GM18867 (cell line): Measurements from ENCODE around the gene TAGLN2.
A peak's percentile ranks its signal among the peaks of the same experiment; 100 is the strongest.

Source experiments
- ATAC-seq: cut with Tn5 transposase; IDR thresholded peaks from one replicate; pipeline ENCODE4 v1.9.1; 2021; ENCODE audit warnings: mild to moderate bottlenecking, moderate library complexity; ENCODE audit not compliant: unreplicated experiment

The TAGLN2 gene

DNA sequence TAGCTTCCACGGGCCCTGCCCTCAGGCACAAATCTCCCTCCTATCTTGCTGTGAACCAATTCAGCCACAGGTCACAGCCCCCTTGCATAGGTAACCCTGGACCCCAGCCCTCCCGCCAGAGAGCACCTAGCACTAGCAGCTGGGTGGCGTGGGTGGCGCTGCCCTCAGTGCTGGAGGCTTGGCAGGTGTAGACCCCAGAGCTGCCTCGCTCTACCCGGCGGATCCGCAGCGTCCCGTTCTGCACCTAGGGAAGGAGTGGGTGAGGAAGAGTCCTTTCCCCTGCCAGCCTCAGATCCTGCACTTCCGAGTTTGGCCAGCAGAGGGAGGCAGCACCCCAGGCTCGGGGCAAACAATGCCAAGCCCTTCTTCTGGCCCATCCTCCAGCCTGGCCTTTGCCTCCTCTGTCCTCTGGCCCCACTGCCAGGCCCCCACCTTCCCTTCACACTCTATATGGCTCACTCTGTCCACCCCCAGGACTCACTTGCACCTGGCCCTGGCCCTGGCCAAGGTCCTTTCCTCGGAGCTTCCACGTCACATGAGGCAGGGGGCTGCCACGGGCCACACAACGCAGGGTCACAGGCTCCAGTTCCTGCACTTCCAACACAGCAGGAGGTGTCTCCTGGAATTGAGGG, 11.1 kb upstream of the TAGLN2 start:
- ATAC-seq = peak; percentile 54

DNA sequence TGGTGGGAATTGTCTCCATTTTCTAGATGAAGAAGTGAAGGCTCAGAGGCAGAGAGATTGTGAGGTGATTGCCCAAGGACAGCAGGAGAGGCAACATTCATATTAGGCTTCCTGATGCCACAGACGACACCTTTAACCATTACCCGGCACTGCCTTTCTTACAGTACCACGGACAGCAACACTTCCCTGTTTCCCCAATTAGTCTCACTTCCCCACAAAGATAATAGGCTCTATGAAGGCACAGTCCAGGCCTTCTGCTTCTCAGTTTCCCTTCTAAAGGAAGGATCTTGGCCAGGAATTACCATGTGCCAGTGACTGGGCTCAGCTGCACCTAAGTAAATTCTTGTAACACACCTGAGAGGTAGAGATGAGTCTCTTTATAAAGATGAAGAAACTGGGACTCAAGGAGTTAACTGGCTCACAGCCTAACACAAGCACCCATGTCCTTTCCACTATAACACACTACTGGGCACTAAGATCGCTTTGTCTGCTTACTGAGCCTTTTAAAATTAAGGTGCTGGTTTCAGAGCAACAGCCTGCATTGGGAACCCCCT, 10.5 kb upstream of the TAGLN2 start:
- ATAC-seq = no peak

DNA sequence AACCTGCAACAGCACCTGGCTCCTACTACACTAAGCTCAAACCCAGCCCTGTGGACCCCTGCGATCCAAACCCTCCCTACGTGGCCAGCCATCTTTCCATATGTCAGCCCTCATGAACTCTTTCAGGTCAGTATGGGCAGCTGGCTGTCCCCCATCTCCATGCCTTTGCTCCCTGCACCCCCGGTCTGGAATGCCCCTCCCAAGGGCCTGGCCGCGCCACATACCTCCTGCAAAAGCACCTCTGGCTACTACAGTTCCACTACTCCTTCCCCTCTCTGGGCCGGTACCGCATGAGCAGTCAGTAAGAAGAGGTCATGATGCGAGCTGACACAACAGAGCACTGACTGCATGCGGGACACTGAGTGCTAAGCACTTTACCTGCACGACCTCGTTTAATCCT, 10.0 kb upstream of the TAGLN2 start:
- ATAC-seq = no peak

DNA sequence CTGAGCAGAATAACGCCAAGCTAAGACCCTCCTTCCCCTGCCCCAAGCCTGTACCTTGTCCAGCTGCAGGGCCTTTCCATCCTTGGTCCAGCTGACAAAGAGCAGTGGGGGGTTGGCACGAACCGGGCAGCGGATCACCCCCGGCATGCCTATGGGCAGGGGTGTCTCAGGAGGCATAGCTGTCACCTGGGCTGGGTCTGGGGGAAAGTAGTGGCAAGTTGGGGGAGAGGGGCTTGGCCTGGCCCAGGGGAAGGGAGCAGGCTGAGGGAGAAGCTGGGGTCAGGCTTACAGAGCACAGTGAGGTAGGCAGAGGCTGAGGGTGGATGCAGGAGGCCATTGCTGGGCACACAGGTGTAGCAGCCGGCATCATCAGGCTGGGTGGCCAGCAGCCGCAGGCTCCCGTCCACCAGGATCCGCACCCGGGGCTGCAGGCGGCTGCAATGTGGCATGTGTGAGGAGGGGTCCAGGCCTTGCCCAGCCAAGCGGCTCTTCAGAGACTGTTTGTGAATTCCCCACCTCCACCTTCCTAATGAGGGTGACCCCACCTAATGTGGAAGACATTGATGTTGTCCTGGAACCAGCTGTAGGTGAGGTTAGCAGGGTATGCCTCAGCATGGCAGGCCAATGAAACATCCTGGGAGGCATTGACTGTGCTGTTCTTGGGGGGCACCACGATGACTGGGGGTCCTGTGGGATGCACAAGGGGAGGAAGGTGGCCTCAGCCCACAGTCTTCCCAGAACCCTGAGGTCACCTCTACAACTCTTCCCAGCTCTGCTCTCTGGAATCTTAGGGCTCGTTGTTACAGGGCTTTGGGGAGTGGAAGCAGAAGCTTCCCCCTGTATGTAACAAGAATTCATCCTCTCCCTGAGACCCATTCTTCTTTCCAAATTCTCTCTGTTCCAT, 9.1 kb upstream of the TAGLN2 start:
- ATAC-seq = no peak

DNA sequence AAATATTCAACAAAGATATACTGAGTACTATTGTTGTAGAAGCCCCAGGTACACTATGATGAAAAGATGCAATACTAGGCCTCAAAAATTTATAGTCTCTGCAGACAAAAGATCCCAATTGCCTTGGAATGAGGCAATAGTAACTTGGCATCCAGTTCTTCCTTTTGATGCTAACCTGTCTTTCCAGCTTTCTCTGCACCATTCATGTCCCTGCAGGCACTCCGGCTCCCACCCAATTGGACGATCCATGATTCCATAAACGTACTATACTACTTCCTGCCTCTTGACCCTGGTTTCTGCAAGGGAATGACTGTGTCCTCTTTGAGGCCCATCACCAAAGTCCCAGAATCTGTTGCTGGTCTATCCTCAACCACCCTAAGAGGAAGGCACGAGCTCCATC, 8.0 kb upstream of the TAGLN2 start:
- no peak for ATAC-seq

DNA sequence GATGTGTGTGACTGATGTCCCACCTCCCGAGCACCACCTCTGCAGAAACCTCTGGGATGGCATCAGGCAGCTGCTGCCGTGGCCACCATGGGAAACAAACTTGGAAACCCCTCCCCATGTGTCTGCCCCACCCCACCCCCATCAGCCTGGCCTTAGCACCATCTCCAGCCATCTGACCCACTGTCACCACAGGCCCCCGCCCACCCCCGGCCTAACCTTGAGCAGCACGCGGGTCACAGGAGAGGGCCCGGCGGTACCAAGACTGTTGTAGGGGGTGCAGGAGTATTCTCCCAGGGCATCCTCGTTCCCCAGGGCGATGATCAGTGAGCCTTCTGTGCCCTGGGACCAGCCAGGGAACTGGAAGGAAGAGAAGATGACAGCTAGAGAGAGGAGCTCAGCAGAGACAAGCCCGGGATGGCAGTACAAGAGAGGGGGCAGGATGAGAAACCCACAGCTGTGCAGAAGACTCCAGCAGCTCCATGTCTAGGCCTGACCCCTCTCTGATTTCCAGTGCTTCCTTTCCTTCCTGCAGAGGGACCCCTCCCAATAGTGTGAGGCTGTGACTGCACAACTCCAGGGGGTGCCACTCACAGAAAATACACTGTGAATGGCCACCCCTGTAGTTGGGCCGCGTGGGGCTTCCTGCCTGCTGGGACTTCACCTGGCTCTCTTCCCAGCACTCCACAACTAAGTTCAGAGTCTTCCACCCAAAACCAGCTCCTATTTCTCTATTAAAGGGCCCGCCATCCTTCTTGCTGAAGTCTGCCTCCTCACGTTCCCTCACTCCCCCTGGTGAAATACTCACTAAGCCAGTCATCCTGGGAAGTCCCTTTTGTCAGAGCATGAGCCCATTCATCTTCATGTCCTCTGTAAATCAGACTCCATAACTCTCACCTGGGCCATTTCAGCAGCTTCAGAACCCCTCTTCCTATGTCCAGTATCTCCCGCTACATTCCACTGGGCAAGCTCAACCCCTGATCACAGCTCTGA, 7.3 kb upstream of the TAGLN2 start:
- ATAC-seq = no peak

DNA sequence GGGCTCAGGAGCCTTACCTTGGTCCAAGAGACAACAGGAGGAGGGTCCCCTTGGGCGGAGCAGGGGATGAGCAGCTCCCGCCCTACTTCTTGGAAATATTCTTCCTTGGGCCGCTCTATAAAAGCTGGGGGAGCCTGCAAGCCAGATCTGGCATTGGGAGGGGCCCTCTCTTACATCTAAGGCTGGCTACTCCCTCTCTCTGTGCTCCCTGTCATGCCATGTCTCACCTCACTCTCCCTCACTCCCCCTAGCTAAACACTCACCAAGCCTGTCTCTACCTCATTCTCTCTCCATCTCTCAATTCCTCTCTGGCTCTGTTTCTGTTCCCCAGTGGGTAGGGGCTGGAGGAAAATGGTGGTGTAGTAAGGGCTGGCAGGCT, 6.5 kb upstream of the TAGLN2 start:
- no peak for ATAC-seq

DNA sequence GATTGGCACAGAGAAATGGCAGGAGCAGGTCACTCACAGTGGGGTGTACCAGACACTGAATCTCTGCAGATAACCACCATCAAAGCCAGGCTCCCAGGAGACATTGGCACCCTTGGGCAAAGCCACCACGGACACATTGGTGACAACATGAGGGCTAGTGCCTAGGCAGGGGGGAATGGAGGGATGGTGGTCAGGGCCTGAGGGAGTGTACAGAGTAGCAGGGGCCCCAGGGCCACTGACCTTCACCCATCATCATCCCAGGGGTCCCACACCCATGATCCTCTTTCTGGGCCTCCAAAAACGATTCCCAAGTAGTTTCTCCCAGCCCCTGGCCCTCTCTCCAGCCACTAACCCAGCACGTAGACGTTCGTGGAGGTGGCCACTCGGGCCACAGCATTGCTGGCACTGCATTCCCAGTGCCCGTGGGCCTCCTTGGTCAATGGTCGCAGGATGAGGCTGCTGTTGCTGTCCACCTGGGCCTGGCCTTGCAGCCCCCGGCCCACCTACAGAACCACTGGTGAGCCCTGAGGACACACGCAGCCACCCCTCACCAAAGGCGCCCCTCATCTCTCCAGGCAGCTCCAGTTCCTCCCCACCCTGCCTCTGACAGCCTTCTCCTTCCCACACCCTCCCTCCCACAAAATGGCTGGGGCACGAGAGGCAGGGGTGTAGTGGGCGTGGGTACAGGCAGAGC, 5.9 kb upstream of the TAGLN2 start:
- ATAC-seq = no peak

DNA sequence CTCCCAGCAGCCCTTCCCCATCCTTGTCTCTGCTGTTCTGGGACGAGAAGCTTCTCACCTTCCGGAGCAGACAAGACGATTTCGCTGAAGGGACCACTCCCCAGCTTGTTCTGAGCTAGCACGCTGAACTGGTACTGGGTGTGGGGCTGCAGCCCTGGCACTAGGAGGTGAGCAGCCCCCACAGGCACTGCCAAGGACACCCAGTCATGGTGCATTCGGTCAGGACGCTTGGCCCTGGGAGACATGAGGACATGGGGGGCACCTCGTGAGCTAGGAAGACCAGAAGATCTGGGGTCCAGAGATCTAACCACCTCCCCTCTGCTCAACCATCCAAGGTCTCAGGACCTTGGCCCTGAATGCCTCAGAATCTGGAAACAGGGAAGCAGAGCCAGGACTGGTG, 5.3 kb upstream of the TAGLN2 start:
- no peak for ATAC-seq

DNA sequence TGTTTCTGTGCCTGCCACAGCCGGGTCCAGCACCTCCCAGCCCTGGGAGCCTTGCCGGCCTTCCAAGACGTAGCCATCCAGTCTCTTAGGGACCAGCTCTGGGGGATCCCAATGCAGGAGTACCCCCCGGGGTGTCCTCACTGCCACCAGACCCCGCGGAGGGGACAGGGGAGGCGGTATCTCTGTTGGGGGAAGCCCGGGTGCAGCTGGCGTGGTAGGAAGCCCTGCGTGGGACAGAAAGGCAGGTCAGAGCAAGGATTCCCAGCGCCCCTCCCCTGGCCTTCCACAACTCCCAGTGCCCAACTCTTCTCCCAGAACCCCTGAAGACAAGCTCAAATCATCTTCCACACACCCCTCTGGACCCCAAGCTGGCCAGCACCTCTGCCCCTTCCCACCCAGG, 4.9 kb upstream of the TAGLN2 start:
- no peak for ATAC-seq

DNA sequence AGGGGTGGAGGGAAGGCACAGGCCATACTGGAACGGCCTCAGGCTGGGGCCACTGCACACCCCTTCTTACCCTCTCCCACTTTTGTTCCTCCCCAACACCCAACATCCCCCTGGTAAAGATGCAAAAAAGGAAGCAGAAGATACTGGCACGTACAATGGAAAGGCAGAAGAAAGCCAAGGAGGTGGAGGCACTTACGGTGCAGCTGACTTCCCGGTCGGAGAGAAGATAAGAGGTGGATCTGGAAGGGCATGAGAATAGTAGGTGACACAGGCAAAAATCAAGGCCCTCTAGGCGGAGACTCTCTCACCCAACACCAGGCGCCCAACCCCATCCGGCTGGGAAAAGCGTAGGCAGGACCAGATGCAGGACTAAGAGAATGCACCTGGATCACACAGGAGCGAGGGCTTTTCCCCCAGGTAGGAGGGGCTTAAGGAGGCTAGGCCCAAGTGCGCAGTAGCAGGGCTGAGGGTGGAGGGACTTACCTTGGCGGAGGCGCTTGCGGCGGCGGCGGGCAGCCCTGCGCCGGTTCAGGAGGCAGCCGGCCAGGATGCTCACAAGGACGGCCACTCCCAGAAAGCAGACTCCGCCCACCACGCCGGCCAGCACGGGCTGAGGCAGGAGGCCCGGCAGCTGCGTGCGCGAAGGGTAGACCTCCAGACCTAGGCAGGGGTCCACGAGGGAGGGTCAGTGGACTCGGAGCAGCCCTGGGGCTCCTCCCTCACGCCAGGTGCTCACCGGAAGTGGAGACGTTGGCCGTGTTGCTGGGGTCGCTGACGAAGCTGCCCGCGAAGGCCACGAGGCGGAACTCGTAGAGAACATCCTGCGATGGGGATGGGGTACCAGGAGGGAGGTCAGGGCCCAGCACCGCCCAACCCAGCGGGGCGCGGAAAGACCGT, 4.1 kb upstream of the TAGLN2 start:
- no peak for ATAC-seq

DNA sequence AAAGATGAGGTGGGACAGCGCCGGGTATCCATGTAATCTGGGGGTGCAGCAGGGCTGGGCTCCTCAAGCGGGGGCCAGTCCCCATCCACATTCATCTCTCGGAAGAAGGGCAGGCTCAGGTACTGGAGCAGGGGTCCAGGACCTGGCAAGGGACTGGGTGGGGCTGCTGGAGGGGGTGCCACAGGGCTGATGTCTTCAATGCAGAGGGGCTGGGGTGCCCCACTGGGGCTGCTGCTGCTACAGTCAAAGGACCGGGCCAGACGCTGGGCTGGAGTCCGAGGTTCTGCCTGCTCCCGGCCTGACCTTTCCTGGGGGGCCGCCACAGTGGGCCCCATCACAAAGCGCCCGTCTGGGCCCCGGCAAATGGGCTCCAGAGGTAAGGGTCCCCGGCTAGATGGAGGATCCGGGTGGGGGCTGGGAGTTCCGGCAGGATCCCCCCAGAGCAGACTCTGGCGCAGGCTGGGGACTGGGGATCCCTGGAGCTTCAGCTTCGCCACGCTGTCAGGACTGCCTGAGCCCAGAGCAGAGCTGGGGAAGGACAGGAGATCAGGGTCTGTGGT, 3.3 kb upstream of the TAGLN2 start:
- no peak for ATAC-seq

DNA sequence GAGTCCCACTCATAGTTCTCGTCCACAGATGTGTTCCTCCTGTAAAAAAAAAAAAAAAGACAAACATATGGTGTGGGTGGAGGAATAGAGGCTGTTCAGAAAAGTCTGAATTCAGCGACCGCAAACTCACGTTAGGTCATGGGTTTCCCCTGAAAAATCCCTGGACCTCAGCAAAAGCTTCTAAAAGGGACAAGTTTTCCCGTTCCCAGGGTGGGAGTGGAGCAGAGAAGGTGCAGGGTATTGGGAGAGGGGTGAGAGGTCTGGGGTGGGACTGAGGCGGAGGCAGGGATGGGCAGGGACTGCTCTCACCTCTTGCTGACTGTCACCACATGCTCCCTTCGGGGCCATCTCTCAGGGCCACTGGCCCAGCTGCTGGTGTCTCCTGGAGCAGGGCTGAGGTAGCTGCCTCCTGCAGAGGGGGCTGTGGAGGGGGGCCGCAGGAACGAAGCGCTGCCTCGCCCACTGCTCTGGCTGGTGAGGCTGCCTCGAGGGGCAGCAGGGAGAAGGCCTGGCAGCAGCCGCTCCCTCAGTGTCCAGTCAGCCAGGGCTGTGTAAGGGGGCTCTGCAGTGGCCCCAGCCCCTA, 2.6 kb upstream of the TAGLN2 start:
- ATAC-seq = no peak

DNA sequence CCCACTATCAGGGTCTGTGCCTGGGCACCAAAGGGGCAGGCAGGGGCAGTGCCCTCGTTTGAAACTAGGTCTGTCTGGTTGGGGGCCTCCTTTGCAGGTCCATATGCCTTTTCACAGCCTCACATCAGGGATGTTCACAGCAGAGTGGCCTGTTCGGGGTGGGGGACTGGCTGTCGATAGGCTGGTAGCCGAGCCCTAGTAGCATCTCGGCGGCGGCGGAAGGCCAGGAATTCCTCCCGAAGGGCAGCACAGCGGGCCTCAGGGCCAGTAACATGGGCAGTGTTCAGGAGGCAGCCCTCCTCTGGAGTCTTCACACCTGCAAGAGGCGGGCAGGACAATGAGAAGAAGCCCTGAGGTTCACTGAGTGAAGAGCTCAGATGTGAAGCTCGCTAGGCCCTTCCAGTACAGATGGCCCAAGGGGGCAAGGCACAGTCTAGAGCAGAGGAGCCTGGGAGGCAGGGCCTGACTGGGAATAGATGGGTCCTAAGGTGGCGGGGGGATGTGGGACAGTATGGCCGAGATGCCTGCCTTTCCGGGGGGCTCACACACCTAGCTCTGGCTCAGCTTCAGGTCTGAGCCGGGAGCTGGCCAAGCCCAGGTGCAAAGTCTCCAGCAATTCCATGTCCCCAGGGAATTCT, 2.0 kb upstream of the TAGLN2 start:
- no peak for ATAC-seq

DNA sequence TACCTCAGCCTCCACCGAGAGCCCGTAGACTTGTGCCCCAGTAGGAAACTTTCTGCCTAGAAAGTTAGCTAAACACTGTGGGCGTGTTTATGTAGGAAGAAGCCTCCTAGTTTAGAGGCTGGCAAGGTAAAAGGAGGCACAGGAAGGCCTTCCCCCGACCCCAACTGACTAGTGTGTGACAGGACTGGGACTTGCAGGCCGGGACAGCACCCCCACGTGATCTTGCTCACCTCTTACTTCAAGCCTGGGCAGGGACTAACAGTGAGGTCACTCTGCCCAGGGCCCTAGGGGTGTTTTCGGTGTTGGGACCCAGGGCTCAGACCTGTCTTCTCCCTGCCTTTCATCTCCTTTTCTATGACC, 392 bp upstream of the TAGLN2 start:
- no peak for ATAC-seq

DNA sequence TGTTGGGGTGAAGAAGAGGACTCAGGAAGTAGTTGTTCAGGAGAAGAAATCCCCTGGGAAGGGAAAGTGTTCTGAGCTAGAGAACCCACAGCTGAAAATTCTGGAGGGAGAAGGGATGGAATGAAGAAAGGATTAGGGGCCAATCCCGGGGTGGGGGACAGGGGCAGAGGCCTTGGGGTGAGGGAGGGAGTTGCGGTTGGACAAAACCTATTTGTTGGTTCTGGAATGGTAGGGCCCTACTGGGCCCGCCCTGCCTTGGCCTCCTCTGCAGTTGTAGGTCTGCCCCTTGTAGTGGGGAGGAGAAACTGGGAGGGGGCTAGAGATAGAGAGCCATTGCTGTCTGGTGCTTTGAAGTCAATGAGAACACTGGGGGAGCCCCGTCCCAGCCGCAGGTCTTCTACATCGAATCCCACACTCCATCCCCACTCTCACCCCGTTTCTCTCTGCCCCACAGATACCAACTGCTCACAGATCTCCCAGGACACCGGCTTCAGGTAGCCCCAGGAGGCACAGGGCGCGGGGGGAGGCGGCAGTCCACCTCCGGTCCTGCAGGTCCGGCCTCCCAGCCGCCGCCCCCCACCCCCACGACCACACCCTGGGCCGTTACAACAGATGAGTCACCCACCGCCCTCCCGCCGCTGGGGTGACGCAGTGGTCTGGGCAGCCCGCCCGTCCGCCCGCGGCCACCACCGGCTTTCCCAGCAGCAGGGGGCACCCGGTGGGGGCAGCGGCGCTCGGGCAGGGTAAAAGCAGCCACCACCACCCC, 1.1 kb downstream of the TAGLN2 start:
- ATAC-seq = peak; percentile 12

DNA sequence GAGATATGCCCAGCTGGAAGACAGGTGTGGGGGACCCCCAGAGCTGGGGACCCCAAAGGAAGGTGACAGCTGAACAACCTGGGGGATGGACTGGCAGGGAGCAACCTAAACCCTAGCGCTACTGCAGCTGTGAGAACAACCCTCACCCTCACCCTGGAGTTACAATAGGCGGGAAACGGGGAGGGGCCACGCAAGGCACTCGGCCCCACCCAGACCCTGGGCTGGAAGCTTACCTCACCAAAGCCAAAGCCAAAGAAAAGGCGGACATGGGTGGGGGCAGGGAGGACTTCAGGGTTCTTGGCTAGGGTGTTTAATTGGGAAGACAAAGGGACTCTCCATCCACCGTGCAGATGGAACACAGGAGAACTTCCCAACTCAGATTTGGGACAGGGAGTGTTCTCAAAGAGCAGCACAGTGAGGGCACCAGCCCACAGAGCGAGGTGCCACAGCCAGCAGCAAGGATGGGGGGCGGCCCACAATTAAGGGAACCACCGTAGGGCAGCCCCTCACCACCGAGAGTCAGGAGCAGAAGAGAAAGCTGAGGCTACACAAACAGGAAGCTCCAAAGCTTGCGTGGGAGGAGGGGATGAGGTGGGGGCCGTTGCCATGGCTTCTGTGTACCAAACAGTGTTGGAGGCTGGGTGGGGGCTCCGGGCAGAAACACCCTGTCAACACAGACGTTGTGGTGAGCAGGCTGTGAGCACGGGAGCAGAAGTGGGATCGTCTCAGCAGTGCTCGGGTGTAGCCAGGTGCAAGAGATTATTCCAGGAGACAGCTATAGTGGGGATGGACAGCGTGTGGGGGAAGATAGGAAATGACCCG, 1.9 kb downstream of the TAGLN2 start:
- peak; percentile 34 for ATAC-seq
